HG03469 (cell line): ENCODE results near the gene PRMT7.

ENCODE experiments used
- ATAC-seq: cut with Tn5 transposase; IDR thresholded peaks from one replicate; pipeline ENCODE4 v1.9.1; 2021; ENCODE audit warnings: mild to moderate bottlenecking, moderate library complexity, moderate number of reproducible peaks; ENCODE audit not compliant: unreplicated experiment

PRMT7 gene

DNA sequence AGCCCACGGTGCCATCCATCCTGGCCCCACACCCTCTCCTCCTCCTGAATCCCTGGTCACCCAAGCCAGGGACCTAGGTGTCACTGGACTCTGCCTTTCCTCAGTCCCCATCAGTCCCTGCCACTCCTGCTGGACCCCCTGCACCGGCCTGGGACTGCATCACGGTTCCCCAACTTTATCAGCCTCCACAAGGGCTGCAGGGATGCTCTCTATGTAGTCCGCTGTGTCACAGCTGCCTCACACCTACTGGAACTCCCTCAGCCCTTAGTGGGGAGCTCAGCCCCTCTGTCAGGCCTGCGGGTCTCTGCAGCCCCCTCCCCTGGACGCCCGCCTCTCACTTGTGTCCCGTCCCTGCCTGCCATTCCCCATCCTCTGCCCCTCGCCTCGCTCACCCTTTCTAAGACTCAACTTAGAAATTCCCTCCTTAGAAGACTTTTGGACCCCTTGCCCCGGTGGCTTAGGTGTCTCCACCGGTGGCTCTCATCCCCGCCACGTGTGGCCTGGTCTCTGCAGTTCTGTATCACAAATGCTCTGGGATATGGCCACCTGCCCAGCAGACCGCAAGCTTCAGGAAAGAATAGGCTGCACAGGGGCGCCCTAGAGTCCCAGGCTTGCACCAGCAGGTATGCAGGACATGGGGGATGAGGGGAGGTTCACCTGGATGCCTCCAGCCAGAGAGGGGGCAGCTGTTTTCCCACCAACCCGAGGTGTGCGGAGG is 62.9 kb downstream of the PRMT7 start:
- no peak for ATAC-seq

GRCh38 chr16:68374246-68374805 is 63.5 kb downstream of the PRMT7 start:
- ATAC-seq, result no peak

DNA sequence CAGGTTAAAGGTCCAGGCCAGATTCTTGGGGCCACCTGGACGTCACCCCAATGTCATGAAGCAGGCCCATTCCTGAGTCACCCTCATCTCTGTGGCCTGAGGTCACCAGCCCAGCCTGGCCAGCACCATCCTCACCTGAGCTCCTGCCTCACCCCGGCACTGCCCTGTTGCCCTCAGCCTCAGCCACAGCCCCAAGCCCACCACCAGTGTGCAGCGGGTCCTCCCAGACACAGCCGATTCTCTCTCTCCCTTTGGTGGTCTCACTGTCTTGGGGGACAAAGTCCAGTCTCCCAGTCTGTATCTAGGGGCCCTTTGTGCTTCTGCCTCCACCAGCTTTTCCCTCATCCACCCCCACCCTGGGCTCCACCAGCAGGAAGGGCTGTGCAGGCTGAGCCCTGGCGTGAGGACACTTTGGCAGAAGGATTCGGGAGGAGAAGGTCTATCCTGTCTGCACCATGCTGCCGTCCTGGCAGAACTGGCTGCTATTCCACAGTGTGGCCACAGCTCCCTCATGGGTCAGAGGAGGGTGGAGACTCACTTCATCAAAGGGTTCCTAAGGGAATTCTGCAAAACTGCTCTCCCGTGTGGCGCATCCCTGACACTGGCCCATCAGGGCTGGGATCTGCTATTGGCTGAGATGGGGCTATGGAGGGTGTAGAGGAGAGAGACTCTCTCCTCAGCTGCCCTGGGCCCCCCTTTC is 64.3 kb downstream of the PRMT7 start:
- ATAC-seq, result no peak

DNA sequence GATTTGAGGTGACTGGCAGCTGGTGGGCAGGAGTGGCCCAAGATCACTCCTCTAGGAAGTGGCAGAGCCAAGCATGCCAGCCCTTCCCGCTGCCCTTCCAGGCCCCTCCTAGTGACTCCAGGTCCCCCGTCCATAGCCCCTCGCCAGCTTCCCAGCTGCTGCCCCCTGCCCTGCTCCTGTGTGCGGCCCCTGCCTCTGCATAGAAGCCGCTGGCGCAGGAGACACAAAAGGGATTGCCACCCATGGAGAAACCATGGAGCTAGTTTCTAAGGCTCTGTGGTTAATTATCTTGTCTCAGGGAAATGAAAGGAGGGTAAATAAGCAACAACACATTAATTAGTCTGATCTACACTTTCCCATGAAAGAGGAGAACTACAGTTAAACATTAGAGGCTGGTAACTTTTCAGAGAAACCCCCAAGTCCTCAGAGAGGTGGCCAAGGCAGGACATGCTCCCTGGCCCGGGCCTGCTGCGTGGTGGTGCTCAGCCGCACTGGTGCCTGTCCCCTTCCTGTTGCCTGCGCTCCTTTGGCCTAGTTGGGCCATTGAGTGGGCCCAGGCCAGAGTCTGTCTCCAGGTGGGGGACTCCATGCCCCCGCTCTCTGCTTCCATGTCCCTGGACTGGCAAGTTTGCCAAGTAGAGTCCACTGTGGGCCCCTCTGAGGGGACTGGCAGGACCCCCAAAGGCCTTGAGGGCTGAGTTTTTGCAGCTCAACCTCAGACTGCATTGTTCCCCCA is 65.2 kb downstream of the PRMT7 start:
- ATAC-seq, result no peak

DNA sequence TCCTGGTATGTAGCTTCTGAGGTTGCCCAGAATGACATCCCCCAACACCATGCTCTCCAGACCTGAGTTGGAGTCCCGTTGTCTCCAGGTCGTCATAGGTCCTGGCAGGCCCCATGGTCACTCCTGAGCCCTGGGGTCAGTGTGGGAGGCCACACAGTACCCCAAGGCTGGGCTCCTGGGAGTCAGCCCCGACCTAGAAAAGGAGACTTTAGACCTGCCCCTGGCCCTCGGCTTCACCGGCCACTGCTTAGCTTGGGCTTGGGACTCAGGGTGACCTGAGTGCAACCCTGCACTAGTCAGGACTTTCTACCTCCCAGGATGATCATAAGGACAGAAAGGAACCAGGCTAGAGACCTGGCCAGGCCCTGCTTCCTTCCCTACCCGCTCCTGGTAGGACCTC is 65.8 kb downstream of the PRMT7 start:
- no peak for ATAC-seq

GRCh38 chr16:68377221-68377620 is 66.4 kb downstream of the PRMT7 start:
- ATAC-seq, result no peak

DNA sequence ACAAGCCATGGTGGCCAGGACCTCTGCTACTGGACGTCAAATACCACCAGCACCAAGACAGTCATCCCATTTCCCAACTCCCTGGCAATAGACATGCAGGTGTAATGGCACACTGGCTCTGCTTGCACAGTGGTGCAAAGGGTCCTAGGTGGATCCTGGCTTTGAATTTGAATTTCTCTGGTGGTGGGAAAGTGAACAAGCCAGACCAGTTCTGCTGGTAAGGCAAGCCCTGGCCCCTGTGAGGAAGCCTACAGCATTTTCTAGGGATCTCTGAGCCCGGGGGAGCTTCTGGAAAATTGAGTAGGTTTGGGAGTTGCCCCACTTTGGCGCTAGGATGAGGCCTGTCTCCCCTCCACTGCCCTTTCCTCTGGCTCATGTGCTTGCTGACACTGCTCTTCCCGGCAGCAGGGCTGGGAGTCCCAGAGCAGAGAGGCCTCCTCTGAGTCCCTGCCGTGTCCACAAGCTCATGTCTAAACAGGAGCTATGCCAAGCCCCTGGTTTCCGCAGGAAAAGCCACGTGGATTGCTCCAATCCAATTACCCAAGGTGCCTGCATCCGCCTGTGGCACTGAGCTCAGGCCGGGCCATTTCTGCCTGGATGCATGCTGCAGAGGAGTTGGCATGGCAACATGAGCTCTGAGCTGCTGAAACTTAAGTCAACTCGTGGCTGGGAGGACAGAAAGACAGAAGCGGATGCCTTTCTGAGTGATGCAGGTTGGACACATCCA is 67.0 kb downstream of the PRMT7 start:
- ATAC-seq, result no peak

DNA sequence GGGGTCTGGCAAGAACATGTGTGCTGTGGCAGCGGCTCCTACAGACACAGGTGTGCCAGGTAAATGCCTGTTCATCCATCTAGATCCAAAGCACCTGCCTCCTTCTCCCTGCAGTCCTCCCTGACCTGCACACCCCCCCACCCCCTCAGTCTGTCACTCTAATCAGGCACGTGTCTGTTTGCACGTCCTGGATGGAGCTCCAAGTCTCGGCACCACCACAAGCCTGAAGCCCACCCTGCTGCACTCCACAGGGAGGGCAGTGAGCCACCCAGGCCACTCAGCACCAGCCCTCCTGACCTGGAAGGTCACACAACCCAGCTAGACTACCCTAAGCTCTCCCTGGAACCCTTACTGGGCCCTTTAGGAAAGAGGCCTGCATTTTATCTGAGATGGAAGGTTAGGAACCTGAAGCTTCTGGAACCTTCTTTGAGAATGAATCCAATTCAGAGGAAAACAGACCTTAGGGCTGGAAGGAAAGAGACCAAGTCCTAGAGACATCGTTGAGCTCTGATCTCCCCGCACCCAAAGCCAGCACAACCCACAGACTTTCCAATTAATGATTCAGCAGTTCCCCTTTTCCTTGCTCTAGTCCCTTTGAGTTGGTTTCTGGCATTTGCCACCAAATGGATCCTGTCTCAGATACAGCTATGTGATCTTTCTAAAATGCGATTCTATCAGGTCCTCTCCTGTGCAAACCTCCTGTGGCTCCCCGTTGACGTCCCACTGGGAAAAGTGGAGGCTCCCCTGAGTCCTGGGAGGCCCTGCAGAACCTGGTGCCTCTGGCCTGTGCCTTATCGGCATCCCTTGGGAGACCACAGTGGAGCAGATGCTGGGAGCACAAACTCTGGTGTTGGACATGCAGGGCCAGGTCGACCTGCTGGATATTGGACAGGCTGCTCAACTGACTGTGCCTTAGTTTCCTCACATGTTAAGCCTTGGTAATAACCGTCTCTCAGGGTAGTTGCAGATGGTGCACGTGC is 67.9 kb downstream of the PRMT7 start:
- no peak for ATAC-seq

- no peak for ATAC-seq
These were observed 68.9 kb downstream of the PRMT7 start for GRCh38 chr16:68379472-68380347.

GRCh38 chr16:68380348-68380670 is 69.5 kb downstream of the PRMT7 start:
- no peak for ATAC-seq

GRCh38 chr16:68380676-68381362 is 70.0 kb downstream of the PRMT7 start:
- no peak for ATAC-seq

DNA sequence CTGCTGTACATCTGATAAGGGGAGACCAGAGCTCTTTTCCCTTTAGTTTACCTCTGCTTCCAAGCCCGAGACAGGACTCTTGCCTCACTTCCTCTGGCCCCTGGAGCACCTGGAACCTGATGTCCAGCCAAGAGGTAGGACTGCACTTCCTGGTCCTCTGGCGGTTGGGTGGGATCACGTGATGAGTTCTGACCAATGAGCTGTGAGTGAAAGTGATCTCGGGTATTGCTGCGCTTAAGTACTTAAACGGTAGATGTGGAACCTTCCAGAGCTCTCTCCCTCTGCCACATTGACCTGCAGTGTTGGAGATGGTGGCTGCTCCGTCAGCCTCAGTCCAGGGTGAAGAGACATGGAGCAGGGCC is 70.5 kb downstream of the PRMT7 start:
- ATAC-seq, result no peak

DNA sequence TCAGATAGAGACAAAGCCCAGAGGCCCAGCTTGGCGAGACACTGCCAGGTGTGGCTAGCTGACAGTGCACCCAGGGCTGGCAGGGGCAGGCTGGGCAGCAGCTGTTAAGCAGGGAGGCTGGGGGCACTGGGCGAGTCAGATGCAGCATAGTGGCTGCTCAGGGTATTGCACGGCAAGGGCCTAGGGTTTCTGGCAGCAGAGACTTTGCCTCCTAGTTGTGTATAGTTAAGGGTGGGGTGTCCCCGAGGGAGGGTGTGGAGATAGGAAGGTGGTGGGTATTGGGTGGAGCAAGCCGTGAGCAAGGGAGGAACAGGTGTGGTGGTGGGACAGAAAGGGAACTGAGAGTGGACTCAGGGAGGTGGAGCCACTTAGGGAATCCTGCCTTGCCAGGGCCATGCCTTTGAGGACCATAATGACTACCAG is 71.5 kb downstream of the PRMT7 start:
- no peak for ATAC-seq

- no peak for ATAC-seq
These were observed 73.0 kb downstream of the PRMT7 start for GRCh38 chr16:68383858-68384257.

- ATAC-seq, result no peak
These were observed 73.7 kb downstream of the PRMT7 start for GRCh38 chr16:68384288-68385161.

GRCh38 chr16:68385371-68385770 is 74.6 kb downstream of the PRMT7 start:
- no peak for ATAC-seq

GRCh38 chr16:68386628-68387027 is 75.8 kb downstream of the PRMT7 start:
- ATAC-seq, result no peak
